NCI-H748 treated with DMSO at 0.1 percent for 48 hours (cell line): ENCODE results near the gene OTOF.

ENCODE experiments used
- DNase-seq: peaks from one replicate; lab custom pipeline; 2025; lab: John Stamatoyannopoulos, UW

Gene OTOF

GRCh38 chr2:26465981-26466471 is 11.9 kb downstream of the OTOF start:
- DNase-seq: no peak

GRCh38 chr2:26465266-26465925 is 12.5 kb downstream of the OTOF start:
- no peak for DNase-seq

- DNase-seq: no peak
Observed at GRCh38 chr2:26464390-26465265, 13.3 kb downstream of the OTOF start.

GRCh38 chr2:26463244-26464192 is 14.4 kb downstream of the OTOF start:
- DNase-seq: no peak

- no peak for DNase-seq
Observed at GRCh38 chr2:26462511-26463243, 15.2 kb downstream of the OTOF start.

DNA sequence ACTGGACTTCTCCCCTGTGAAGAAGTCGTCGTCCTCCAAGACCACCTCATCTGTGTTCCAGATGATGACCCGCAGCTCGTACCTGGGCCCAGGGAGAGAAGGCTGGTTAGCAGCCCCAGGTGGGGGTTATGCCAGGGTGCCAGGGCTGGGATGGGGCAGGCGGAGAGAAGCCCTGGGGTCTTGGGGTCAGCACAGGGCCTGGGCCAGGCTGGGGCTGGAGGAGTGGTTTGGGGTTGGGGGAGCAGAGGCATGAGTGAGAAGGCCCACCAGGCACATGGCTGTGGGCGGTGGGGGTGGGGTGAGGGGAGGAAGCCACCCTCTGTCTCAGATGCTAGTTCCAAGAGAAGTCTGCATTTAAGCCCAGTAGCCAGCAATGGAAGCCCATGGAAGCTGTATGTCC is 15.8 kb downstream of the OTOF start:
- DNase-seq: no peak

- DNase-seq: no peak
Observed at GRCh38 chr2:26461601-26462023, 16.3 kb downstream of the OTOF start.

DNA sequence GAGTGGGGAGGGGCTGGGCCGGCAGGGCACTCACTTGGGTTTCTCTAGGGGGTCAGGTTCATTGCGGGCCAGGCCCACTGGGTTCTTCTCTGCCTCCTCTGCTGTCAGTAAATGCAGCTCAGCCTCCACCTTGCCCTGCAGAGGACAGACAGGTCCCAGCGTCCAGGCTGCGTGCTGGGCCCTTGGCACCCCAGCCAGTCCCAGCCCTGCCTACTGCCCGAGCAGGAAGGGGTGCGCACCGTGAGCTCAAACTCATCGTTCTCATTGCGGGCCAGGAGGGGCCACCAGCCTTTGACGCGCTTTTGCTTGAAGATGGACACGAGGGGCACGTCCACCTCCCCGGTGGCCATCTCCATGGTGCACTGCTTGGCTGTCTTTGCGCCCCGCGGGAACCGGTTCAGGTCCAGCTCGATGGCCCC is 17.3 kb downstream of the OTOF start:
- no peak for DNase-seq

GRCh38 chr2:26459991-26460612 is 17.8 kb downstream of the OTOF start:
- no peak for DNase-seq

DNA sequence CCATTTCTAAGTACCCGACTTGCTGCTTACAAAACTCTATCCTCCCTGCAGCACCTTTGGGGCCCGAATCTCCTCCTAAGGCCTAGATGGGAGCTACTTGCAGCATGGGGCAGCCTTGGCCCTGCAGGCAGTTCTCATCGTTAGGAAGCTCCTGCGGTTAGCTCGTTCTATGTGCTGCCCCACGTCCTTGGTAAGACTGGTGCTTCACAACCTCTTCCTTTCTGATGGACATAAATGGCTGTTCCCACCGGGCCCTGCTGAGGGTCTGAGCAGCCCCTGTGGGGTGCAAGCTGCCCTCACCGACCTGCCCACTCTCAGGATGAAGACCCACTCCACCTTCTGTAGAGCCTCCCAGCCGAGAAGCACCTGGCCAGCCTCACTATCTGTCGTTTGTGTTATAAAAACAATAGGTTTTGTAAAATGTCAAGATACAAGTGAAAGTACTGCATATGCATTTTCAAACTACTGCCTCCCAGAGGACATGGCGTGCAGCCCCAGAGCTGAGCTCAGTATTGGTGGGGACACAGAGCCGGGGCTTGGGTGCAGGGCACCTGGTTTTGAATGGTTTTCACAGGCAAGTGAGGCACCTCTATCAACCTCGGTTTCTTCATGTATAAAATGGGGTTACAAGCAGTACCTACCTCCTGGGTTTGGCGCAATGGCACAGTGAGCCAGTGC is 19.4 kb downstream of the OTOF start:
- DNase-seq: no peak

- no peak for DNase-seq
Observed at GRCh38 chr2:26457695-26458364, 20.1 kb downstream of the OTOF start.

DNA sequence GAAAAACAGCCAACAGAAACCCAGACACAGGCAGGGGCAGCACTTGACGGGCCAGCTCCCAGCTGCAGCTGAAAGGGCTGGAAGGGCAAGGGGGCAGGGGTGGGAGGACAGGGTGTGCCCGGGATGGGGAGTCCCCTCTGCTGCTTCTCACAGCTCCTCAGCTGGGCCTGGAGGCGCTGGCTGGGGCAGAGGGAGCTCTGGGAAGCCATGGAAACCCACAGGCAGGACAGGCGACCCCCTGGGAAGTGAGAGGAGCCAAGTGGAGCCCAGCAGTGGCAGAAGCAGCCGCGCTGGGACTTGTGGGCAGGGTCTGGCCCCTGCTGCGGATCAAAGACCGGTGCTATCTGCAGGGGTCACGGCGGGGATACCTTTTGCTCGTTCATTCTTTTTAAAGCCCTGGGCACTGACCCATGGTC is 20.7 kb downstream of the OTOF start:
- no peak for DNase-seq

GRCh38 chr2:26456440-26457250 is 21.3 kb downstream of the OTOF start:
- DNase-seq: no peak

- no peak for DNase-seq
Observed at GRCh38 chr2:26455670-26456439, 22.1 kb downstream of the OTOF start.

- no peak for DNase-seq
Observed at GRCh38 chr2:26455037-26455669, 22.8 kb downstream of the OTOF start.

DNA sequence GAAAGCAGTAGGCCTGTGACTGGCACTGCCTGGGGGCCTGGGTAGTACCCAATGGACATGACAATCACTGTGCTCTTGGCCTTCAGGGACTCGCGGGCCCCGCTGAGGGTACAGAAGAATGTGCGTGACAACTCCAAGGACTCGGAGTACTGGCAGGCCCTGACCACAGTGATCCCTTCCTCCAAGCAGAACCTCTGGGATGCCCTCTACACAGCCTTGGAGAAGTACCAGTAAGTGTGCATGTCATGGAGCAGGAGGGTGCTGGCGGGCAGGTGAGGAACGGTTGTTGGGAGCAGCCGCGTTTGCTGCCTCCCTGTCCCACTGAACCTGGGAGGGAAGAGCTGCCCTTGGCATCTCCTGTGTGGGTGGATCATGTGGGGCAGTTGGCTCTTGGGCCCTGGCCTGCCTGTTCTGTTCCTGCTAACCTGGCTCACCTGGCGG is 23.3 kb downstream of the OTOF start:
- no peak for DNase-seq
